ENCODE data around the gene LPO. TPM values are rescaled to one million over a fixed set of nuclear protein-coding genes. Genes with fewer than 3 reads are reported as not detected.

The LPO gene
- total RNA-seq, 1 donor from 2014 or later: not detected

GRCh38 chr17:58302919-58303585 lies 64.7 kb downstream of the LPO start:
- no peak overlapping the region for H3K4me3 Mint-ChIP-seq
- DNase-seq (ENCODE audit: low read depth, low spot score): no peak
- peaks cover 9% of the 10 kb centered on the region for H3K27me3 Mint-ChIP-seq (ENCODE audit: low read depth)
- peaks cover 6% of the 10 kb centered on the region for H3K4me1 Mint-ChIP-seq
- H3K36me3 Mint-ChIP-seq (ENCODE audit: low read depth): no peaks in the 10 kb centered on the region
- no peak overlapping the region for H3K27ac Mint-ChIP-seq (ENCODE audit: unreplicated experiment)
- no peak for TF ChIP-seq CTCF (conservative IDR thresholded peaks at IDR 0.05)
- no peaks in the 10 kb centered on the region for H3K9me3 Mint-ChIP-seq

- H3K27ac Mint-ChIP-seq (ENCODE audit: unreplicated experiment): no peak overlapping the region
- H3K27me3 Mint-ChIP-seq (ENCODE audit: low read depth): peaks cover 2% of the 10 kb centered on the region
- H3K4me3 Mint-ChIP-seq: no peak overlapping the region
- H3K36me3 Mint-ChIP-seq (ENCODE audit: low read depth): no peaks in the 10 kb centered on the region
- peak; percentile 75 for TF ChIP-seq CTCF (conservative IDR thresholded peaks at IDR 0.05)
- peak; percentile 50 for DNase-seq (ENCODE audit: low read depth, low spot score)
- no peaks in the 10 kb centered on the region for H3K9me3 Mint-ChIP-seq
- peaks cover 6% of the 10 kb centered on the region for H3K4me1 Mint-ChIP-seq
Observed at GRCh38 chr17:58303971-58304749, 65.8 kb downstream of the LPO start.

- H3K9me3 Mint-ChIP-seq: no peaks in the 10 kb centered on the region
- peak overlapping the region; percentile 27 for H3K27ac Mint-ChIP-seq (ENCODE audit: unreplicated experiment)
- H3K27me3 Mint-ChIP-seq (ENCODE audit: low read depth): peaks cover 2% of the 10 kb centered on the region
- H3K4me3 Mint-ChIP-seq: no peak overlapping the region
- DNase-seq (ENCODE audit: low read depth, low spot score): no peak
- H3K36me3 Mint-ChIP-seq (ENCODE audit: low read depth): no peaks in the 10 kb centered on the region
- TF ChIP-seq CTCF (conservative IDR thresholded peaks at IDR 0.05): no peak
- H3K4me1 Mint-ChIP-seq: peaks cover 6% of the 10 kb centered on the region
Observed at GRCh38 chr17:58304750-58305486, 66.5 kb downstream of the LPO start.

- no peak for DNase-seq (ENCODE audit: low read depth, low spot score)
- Mint-ChIP-seq H3K9me3 (no peaks in the 10 kb centered on the region), H3K36me3 (ENCODE audit: low read depth) (no peaks in the 10 kb centered on the region), H3K27me3 (ENCODE audit: low read depth) (peaks cover 2% of the 10 kb centered on the region), H3K4me3 (no peak overlapping the region), H3K27ac (ENCODE audit: unreplicated experiment) (no peak overlapping the region), H3K4me1 (peaks cover 6% of the 10 kb centered on the region)
- TF ChIP-seq CTCF (conservative IDR thresholded peaks at IDR 0.05): no peak
Observed at GRCh38 chr17:58305626-58306025, 67.2 kb downstream of the LPO start.

GRCh38 chr17:58306131-58306951 lies 68.0 kb downstream of the LPO start:
- Mint-ChIP-seq H3K4me1 (peaks cover 6% of the 10 kb centered on the region), H3K27me3 (ENCODE audit: low read depth) (no peaks in the 10 kb centered on the region), H3K36me3 (ENCODE audit: low read depth) (no peaks in the 10 kb centered on the region), H3K27ac (ENCODE audit: unreplicated experiment) (peak overlapping the region; percentile 19), H3K4me3 (no peak overlapping the region), H3K9me3 (no peaks in the 10 kb centered on the region)
- no peak for DNase-seq (ENCODE audit: low read depth, low spot score)
- TF ChIP-seq CTCF (conservative IDR thresholded peaks at IDR 0.05): no peak

Measured in neural crest cell (in vitro differentiated cells).